ENCODE measurements around the gene HINT1. TPM values are rescaled to one million over a fixed set of nuclear protein-coding genes. Genes with fewer than 3 reads are reported as not detected.

The HINT1 gene
- polyA plus RNA-seq, 3 donors = 148 to 223 (median 191) TPM

DNA sequence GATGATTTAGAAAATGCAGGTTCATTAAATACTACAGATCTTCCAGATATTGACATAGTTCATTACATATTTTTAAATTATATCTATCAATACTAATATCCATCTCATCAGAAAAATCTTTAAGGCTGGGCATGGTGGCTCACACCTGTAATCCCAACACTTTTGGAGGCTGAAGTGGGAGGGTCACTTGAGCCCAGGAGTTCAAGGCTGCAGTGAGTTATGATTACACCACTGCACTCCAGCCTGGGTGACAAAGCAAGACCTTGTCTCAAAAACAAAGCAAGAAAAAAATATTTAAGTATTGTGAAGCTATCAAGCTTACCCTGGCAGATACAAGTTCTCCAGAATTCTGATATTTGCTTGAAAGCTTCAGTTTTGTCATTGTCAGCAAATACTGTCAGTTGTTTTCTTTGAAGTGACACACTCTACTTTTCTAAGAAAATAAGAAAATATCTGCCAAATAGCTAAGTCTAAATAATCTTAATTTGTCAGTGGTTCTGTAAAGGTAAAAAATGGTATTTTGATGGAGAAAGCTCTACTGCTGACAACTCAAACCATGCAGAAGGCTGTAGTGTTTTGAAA, 20.6 kb upstream of the HINT1 start:
- H3K27ac Mint-ChIP-seq = no peak overlapping the region
- H2AFZ ChIP-seq (ENCODE audit: insufficient read depth, low read depth, low read length, poor library complexity, severe bottlenecking) = no peak overlapping the region
- H3K27me3 ChIP-seq (ENCODE audit: control insufficient read depth in 2 of 2, insufficient read depth in 2 of 2, low read length in 2 of 2) = no peaks in the 10 kb centered on the region
- no peak overlapping the region for H3K4me3 ChIP-seq (replicated peaks in 1 of 3; ENCODE audit: low read depth in 2 of 3, low read length in 3 of 3)
- no peaks in the 10 kb centered on the region for H3K27me3 Mint-ChIP-seq (ENCODE audit: low read depth in 3 of 3)
- H3K27ac ChIP-seq (ENCODE audit: low read depth in 1 of 2, low read length in 2 of 2) = no peak overlapping the region
- no peaks in the 10 kb centered on the region for H3K79me2 ChIP-seq (ENCODE audit: insufficient read depth, low read length)
- H3K9ac ChIP-seq (ENCODE audit: insufficient read depth, low read length, poor library complexity, severe bottlenecking) = no peak overlapping the region
- no peaks in the 10 kb centered on the region for H3K4me1 ChIP-seq (ENCODE audit: control insufficient read depth in 1 of 2, insufficient read depth in 2 of 2, low read length in 2 of 2)
- H3K4me2 ChIP-seq (replicated peaks; ENCODE audit: extremely low read depth, low read length, poor library complexity, severe bottlenecking) = no peak overlapping the region
- intact Hi-C loops (cut with micrococcal nuclease) = no loop called here
- no peaks in the 10 kb centered on the region for H3K4me1 Mint-ChIP-seq
- peaks cover 0 to 3% (median 0%) of the 10 kb centered on the region in 7 donors for H3K9me3 Mint-ChIP-seq
- no peak for DNase-seq
- H3K36me3 Mint-ChIP-seq = peaks cover 10 to 20% of the 10 kb centered on the region in 2 donors
- TF ChIP-seq, protein P1, sequence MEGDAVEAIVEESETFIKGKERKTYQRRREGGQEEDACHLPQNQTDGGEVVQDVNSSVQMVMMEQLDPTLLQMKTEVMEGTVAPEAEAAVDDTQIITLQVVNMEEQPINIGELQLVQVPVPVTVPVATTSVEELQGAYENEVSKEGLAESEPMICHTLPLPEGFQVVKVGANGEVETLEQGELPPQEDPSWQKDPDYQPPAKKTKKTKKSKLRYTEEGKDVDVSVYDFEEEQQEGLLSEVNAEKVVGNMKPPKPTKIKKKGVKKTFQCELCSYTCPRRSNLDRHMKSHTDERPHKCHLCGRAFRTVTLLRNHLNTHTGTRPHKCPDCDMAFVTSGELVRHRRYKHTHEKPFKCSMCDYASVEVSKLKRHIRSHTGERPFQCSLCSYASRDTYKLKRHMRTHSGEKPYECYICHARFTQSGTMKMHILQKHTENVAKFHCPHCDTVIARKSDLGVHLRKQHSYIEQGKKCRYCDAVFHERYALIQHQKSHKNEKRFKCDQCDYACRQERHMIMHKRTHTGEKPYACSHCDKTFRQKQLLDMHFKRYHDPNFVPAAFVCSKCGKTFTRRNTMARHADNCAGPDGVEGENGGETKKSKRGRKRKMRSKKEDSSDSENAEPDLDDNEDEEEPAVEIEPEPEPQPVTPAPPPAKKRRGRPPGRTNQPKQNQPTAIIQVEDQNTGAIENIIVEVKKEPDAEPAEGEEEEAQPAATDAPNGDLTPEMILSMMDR (IDR thresholded peaks at IDR 0.05) = no peak
- H3K4me3 Mint-ChIP-seq = no peak overlapping the region
- no peaks in the 10 kb centered on the region for H4K20me1 ChIP-seq (ENCODE audit: insufficient read depth, low read length)
- H3K36me3 ChIP-seq (replicated peaks in 1 of 2; ENCODE audit: control insufficient read depth in 1 of 2, insufficient read depth in 2 of 2, low read length in 2 of 2) = no peaks in the 10 kb centered on the region
- H3K9me3 ChIP-seq (replicated peaks in 1 of 2; ENCODE audit: control insufficient read depth in 1 of 2, insufficient read depth in 1 of 2, low read length in 2 of 2) = no peaks in the 10 kb centered on the region

DNA sequence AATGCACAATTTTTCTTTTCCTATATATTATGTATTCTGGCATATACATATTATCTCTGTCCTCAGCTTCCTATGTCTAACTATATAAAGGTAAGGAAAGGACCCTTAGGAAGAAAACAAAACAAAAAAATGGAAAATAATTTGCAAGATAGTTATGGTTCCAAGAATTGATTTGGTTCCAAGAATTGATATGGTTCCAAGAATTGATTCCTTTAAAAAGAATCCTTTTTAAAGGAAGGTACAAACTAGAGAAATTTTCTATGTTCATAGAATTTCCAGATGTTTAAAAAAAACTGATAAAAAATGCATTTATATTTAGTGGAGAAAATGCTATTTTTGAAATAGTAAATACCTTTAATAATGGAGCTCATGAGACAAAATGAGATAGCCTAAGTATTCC, 17.8 kb upstream of the HINT1 start:
- Histone ChIP-seq H3K79me2 (ENCODE audit: insufficient read depth, low read length) (peaks cover 13% of the 10 kb centered on the region), H4K20me1 (ENCODE audit: insufficient read depth, low read length) (no peaks in the 10 kb centered on the region), H3K9ac (ENCODE audit: insufficient read depth, low read length, poor library complexity, severe bottlenecking) (no peak overlapping the region), H3K4me2 (replicated peaks; ENCODE audit: extremely low read depth, low read length, poor library complexity, severe bottlenecking) (no peak overlapping the region), H3K27ac (ENCODE audit: low read depth in 1 of 2, low read length in 2 of 2) (no peak overlapping the region), H3K4me3 (replicated peaks in 1 of 3; ENCODE audit: low read depth in 2 of 3, low read length in 3 of 3) (no peak overlapping the region), H3K36me3 (replicated peaks in 1 of 2; ENCODE audit: control insufficient read depth in 1 of 2, insufficient read depth in 2 of 2, low read length in 2 of 2) (no peaks in the 10 kb centered on the region), H3K4me1 (ENCODE audit: control insufficient read depth in 1 of 2, insufficient read depth in 2 of 2, low read length in 2 of 2) (no peaks in the 10 kb centered on the region), H3K27me3 (ENCODE audit: control insufficient read depth in 2 of 2, insufficient read depth in 2 of 2, low read length in 2 of 2) (no peaks in the 10 kb centered on the region), H2AFZ (ENCODE audit: insufficient read depth, low read depth, low read length, poor library complexity, severe bottlenecking) (no peak overlapping the region), H3K9me3 (replicated peaks in 1 of 2; ENCODE audit: control insufficient read depth in 1 of 2, insufficient read depth in 1 of 2, low read length in 2 of 2) (no peaks in the 10 kb centered on the region)
- TF ChIP-seq, protein P1 (IDR thresholded peaks at IDR 0.05) = no peak
- Mint-ChIP-seq H3K9me3 (peaks cover 0 to 1% (median 0%) of the 10 kb centered on the region in 7 donors), H3K27ac (no peak overlapping the region), H3K4me1 (no peaks in the 10 kb centered on the region), H3K4me3 (no peak overlapping the region), H3K27me3 (ENCODE audit: low read depth in 3 of 3) (no peaks in the 10 kb centered on the region), H3K36me3 (peaks cover 3 to 12% of the 10 kb centered on the region in 2 donors)
- no peak for DNase-seq
- intact Hi-C loops (cut with micrococcal nuclease) = no loop called here

Data from CD14-positive monocyte (primary cell).